ENCODE results near the gene CRYBB1. TPM values are rescaled to one million over a fixed set of nuclear protein-coding genes. Genes with fewer than 3 reads are reported as not detected.
"Not testable (repeated sequence)": the region's sequence is repeated elsewhere in the genome, so short reads cannot be mapped to it uniquely, and the experiment has no call there.

Gene CRYBB1
- total and polyA plus RNA-seq, 9 donors: 0.26 to 1.4 (median 0.37) TPM; not detected in 2

GRCh38 chr22:26616650-26617049 is 1.2 kb downstream of the CRYBB1 start:
- WGBS, 3 donors: 31 to 48% (median 42%) methylated on average over 2 of the region's 2 CpGs
- H3K27ac ChIP-seq: no peak overlapping the region
- H3K27me3 ChIP-seq: no peaks in the 10 kb centered on the region
- no peak for DNase-seq
- TF ChIP-seq CTCF (IDR thresholded peaks at IDR 0.05) (no peak), POLR2A (IDR thresholded peaks at IDR 0.05) (no peak), EP300 (IDR thresholded peaks at IDR 0.05) (no peak)
- H3K4me1 ChIP-seq (ENCODE audit: insufficient read depth): no peaks in the 10 kb centered on the region
- no peaks in the 10 kb centered on the region for H3K36me3 ChIP-seq
- H3K9me3 ChIP-seq: no peaks in the 10 kb centered on the region
- intact Hi-C loops (cut with DNase I): no loop called here
- no peak overlapping the region for H3K4me3 ChIP-seq

GRCh38 chr22:26615830-26616435 is 1.9 kb downstream of the CRYBB1 start:
- intact Hi-C loops (cut with DNase I): no loop called here
- TF ChIP-seq CTCF (IDR thresholded peaks at IDR 0.05): no peak
- no peak for TF ChIP-seq POLR2A (IDR thresholded peaks at IDR 0.05)
- TF ChIP-seq EP300 (IDR thresholded peaks at IDR 0.05): no peak
- Histone ChIP-seq H3K27ac (no peak overlapping the region), H3K4me1 (ENCODE audit: insufficient read depth) (no peaks in the 10 kb centered on the region), H3K4me3 (no peak overlapping the region), H3K9me3 (no peaks in the 10 kb centered on the region), H3K27me3 (no peaks in the 10 kb centered on the region), H3K36me3 (no peaks in the 10 kb centered on the region)
- WGBS, 3 donors: 65 to 81% (median 70%) methylated on average over 11 of the region's 11 CpGs
- no peak for DNase-seq

GRCh38 chr22:26615149-26615548 is 2.7 kb downstream of the CRYBB1 start:
- Histone ChIP-seq H3K27me3 (no peaks in the 10 kb centered on the region), H3K36me3 (no peaks in the 10 kb centered on the region), H3K4me1 (ENCODE audit: insufficient read depth) (no peaks in the 10 kb centered on the region), H3K9me3 (no peaks in the 10 kb centered on the region), H3K4me3 (no peak overlapping the region), H3K27ac (no peak overlapping the region)
- WGBS, 3 donors: 42 to 53% (median 44%) methylated on average over 5 of the region's 5 CpGs
- intact Hi-C loops (cut with DNase I): no loop called here
- no peak for TF ChIP-seq EP300 (IDR thresholded peaks at IDR 0.05)
- TF ChIP-seq POLR2A (IDR thresholded peaks at IDR 0.05): no peak
- no peak for TF ChIP-seq CTCF (IDR thresholded peaks at IDR 0.05)
- DNase-seq: no peak

- Histone ChIP-seq H3K27ac (no peak overlapping the region), H3K4me1 (ENCODE audit: insufficient read depth) (no peaks in the 10 kb centered on the region), H3K9me3 (no peaks in the 10 kb centered on the region), H3K4me3 (no peak overlapping the region), H3K36me3 (no peaks in the 10 kb centered on the region), H3K27me3 (no peaks in the 10 kb centered on the region)
- WGBS, 3 donors: 45 to 53% (median 50%) methylated on average over 14 of the region's 14 CpGs
- intact Hi-C loops (cut with DNase I): no loop called here
- TF ChIP-seq EP300 (IDR thresholded peaks at IDR 0.05) (no peak), CTCF (IDR thresholded peaks at IDR 0.05) (no peak), POLR2A (IDR thresholded peaks at IDR 0.05) (no peak)
- DNase-seq: no peak
These were observed 3.5 kb downstream of the CRYBB1 start for GRCh38 chr22:26614322-26614721.

GRCh38 chr22:26613753-26614152 is 4.1 kb downstream of the CRYBB1 start:
- DNase-seq; H3K9me3 ChIP-seq; H3K27me3 ChIP-seq; H3K27ac ChIP-seq; H3K4me1 ChIP-seq (ENCODE audit: insufficient read depth); H3K36me3 ChIP-seq; H3K4me3 ChIP-seq; intact Hi-C loops (cut with DNase I): not testable (repeated sequence)
- 11 to 20% (median 17%) methylated on average over 10 of the region's 10 CpGs for WGBS, 3 donors
